Activated naive CD8-positive, alpha-beta T cell treated with anti-CD3 and anti-CD28 coated beads, Interleukin-2, amount 10 ng/mL, durations not matched to agents 7 days and 5 days (primary cell): ENCODE data around the gene SMARCAL1. TPM values are rescaled to one million over a fixed set of nuclear protein-coding genes. Genes with fewer than 3 reads are reported as not detected.
A peak's percentile ranks its signal among the peaks of the same experiment; 100 is the strongest.

Experiments used
- ATAC-seq: fragments of 150-1000 bp; cut with Tn5 transposase; one replicate; pipeline ENCODE4 v1.10.0; 2021; ENCODE audit warnings: low read depth, moderate library complexity
- POLR2A ChIA-PET: fragments of 350-600 bp; sonication (Branson Sonifier 250); formaldehyde crosslinking; loops from one replicate; lab custom pipeline; 2021; ENCODE audit warnings: antibody characterized with exemption; lab: Charles Lee
- DNase-seq: peaks from one replicate; pipeline ENCODE4 v3.0.0; 2021
- H3K27ac Mint-ChIP-seq: one replicate; pipeline ENCODE4 v1.8.0; 2022; ENCODE audit warnings: mild to moderate bottlenecking, mixed read lengths
- H3K27me3 Mint-ChIP-seq: one replicate; pipeline ENCODE4 v1.8.0; 2022; ENCODE audit warnings: mild to moderate bottlenecking, moderate library complexity, mixed read lengths
- H3K36me3 Mint-ChIP-seq: one replicate; pipeline ENCODE4 v1.8.0; 2021; ENCODE audit warnings: mild to moderate bottlenecking, mixed read lengths
- H3K4me1 Mint-ChIP-seq: one replicate; pipeline ENCODE4 v1.8.0; 2021; ENCODE audit warnings: mixed read lengths
- H3K4me3 Mint-ChIP-seq: one replicate; pipeline ENCODE4 v1.8.0; 2022; ENCODE audit warnings: mild to moderate bottlenecking, moderate library complexity, mixed read lengths
- H3K9me3 Mint-ChIP-seq: one replicate; pipeline ENCODE4 v1.8.0; 2021; ENCODE audit warnings: mixed read lengths
- total RNA-seq, 2 experiments: library from RNA; stranded (reverse); gene quantifications; one replicate each; pipeline ENCODE4 v1.2.3, GENCODE V29; 2021

SMARCAL1 gene
- total RNA-seq, 2 experiments from 2014 or later, result 24.5 to 25.7 TPM

GRCh38 chr2:216498070-216498378, 85.7 kb downstream of the SMARCAL1 start:
- Mint-ChIP-seq H3K4me3 (peak overlapping the region; percentile 99), H3K27me3 (no peaks in the 10 kb centered on the region), H3K4me1 (peaks cover 52% of the 10 kb centered on the region), H3K9me3 (no peaks in the 10 kb centered on the region), H3K27ac (peak overlapping the region; percentile 90), H3K36me3 (peaks cover 49% of the 10 kb centered on the region)
- POLR2A ChIA-PET, result interaction anchor here (0.6 to 2.1 kb wide), 17 partner anchors 10 to 416 kb away, joined by 3 to 14 read pairs (median 4); partner anchors contain the start of genes PECR, SMARCAL1 and TMEM169
- DNase-seq, result no peak
- no peak for ATAC-seq

GRCh38 chr2:216498379-216499352, 86.4 kb downstream of the SMARCAL1 start, which contains the start of gene RPL37A:
Gene RPL37A (plus strand): TSS chr2:216498844. CDS start chr2:216498875, 31 bp downstream.
- Mint-ChIP-seq H3K27me3 (no peaks in the 10 kb centered on the region), H3K9me3 (no peaks in the 10 kb centered on the region), H3K4me3 (peak within 1 kb of the TSS; percentile 99), H3K4me1 (peaks cover 55% of the 10 kb centered on the region), H3K36me3 (peaks cover 53% of the 10 kb centered on the region), H3K27ac (peak within 1 kb of the TSS; percentile 90)
- POLR2A ChIA-PET, result interaction anchor here (0.6 to 2.1 kb wide), 18 partner anchors 10 to 417 kb away, joined by 3 to 14 read pairs (median 4); partner anchors contain the start of genes PECR, SMARCAL1 and TMEM169
- DNase-seq (peak; percentile 88), ATAC-seq (peak; percentile 95)

GRCh38 chr2:216499641-216500218, 87.4 kb downstream of the SMARCAL1 start:
- ATAC-seq (no peak), DNase-seq (no peak)
- peak overlapping the region; percentile 99 for H3K4me3 Mint-ChIP-seq
- peaks cover 60% of the 10 kb centered on the region for H3K36me3 Mint-ChIP-seq
- H3K27me3 Mint-ChIP-seq, result no peaks in the 10 kb centered on the region
- no peaks in the 10 kb centered on the region for H3K9me3 Mint-ChIP-seq
- POLR2A ChIA-PET, result interaction anchor here (0.6 kb wide), 1 partner anchor 193 kb away, joined by 3 read pairs; no protein-coding TSS in a partner anchor
- peaks cover 62% of the 10 kb centered on the region for H3K4me1 Mint-ChIP-seq
- peak overlapping the region; percentile 61 for H3K27ac Mint-ChIP-seq

GRCh38 chr2:216500572-216500971, 88.3 kb downstream of the SMARCAL1 start:
- ATAC-seq, result no peak
- Mint-ChIP-seq H3K4me3 (peak overlapping the region; percentile 99), H3K4me1 (peaks cover 61% of the 10 kb centered on the region), H3K9me3 (no peaks in the 10 kb centered on the region), H3K27me3 (no peaks in the 10 kb centered on the region), H3K36me3 (peaks cover 66% of the 10 kb centered on the region), H3K27ac (peak overlapping the region; percentile 61)
- POLR2A ChIA-PET, result no interaction called here
- no peak for DNase-seq

- peaks cover 53% of the 10 kb centered on the region for H3K4me1 Mint-ChIP-seq
Measured at GRCh38 chr2:216501854-216502253, 89.6 kb downstream of the SMARCAL1 start.

GRCh38 chr2:216502381-216503158, 90.3 kb downstream of the SMARCAL1 start:
- Mint-ChIP-seq H3K27ac (no peak overlapping the region), H3K4me1 (peaks cover 48% of the 10 kb centered on the region)
- no peak for ATAC-seq

More at GRCh38 chr2:216501854-216502253, 89.6 kb downstream of the SMARCAL1 start:
- DNase-seq (no peak), ATAC-seq (no peak)
- POLR2A ChIA-PET, result no interaction called here
- Mint-ChIP-seq H3K9me3 (no peaks in the 10 kb centered on the region), H3K36me3 (peaks cover 72% of the 10 kb centered on the region), H3K27me3 (no peaks in the 10 kb centered on the region), H3K4me3 (peak overlapping the region; percentile 20), H3K27ac (no peak overlapping the region)

GRCh38 chr2:216503159-216503629, 90.9 kb downstream of the SMARCAL1 start:
- no peak for DNase-seq
- Mint-ChIP-seq H3K4me3 (no peak overlapping the region), H3K36me3 (peaks cover 70% of the 10 kb centered on the region), H3K27ac (no peak overlapping the region), H3K4me1 (peaks cover 46% of the 10 kb centered on the region), H3K9me3 (no peaks in the 10 kb centered on the region), H3K27me3 (no peaks in the 10 kb centered on the region)
- ATAC-seq, result no peak
- POLR2A ChIA-PET, result no interaction called here

More at GRCh38 chr2:216502381-216503158, 90.3 kb downstream of the SMARCAL1 start:
- POLR2A ChIA-PET, result no interaction called here
- Mint-ChIP-seq H3K9me3 (no peaks in the 10 kb centered on the region), H3K27me3 (no peaks in the 10 kb centered on the region), H3K36me3 (peaks cover 69% of the 10 kb centered on the region), H3K4me3 (peak overlapping the region; percentile 5)
- DNase-seq, result no peak

- ATAC-seq, result no peak
- Mint-ChIP-seq H3K36me3 (peaks cover 69% of the 10 kb centered on the region), H3K9me3 (no peaks in the 10 kb centered on the region), H3K4me1 (peaks cover 45% of the 10 kb centered on the region), H3K27me3 (no peaks in the 10 kb centered on the region), H3K27ac (no peak overlapping the region), H3K4me3 (no peak overlapping the region)
- POLR2A ChIA-PET, result no interaction called here
- no peak for DNase-seq
Measured at GRCh38 chr2:216503697-216504375, 91.6 kb downstream of the SMARCAL1 start.

GRCh38 chr2:216504376-216504762, 92.1 kb downstream of the SMARCAL1 start:
- Mint-ChIP-seq H3K27ac (no peak overlapping the region), H3K4me1 (peaks cover 45% of the 10 kb centered on the region), H3K9me3 (no peaks in the 10 kb centered on the region), H3K27me3 (no peaks in the 10 kb centered on the region), H3K4me3 (no peak overlapping the region), H3K36me3 (peaks cover 67% of the 10 kb centered on the region)
- DNase-seq (no peak), ATAC-seq (no peak)
- POLR2A ChIA-PET, result no interaction called here

GRCh38 chr2:216505133-216506106, 93.1 kb downstream of the SMARCAL1 start:
- H3K27ac Mint-ChIP-seq, result no peak overlapping the region
- peaks cover 35% of the 10 kb centered on the region for H3K4me1 Mint-ChIP-seq
- POLR2A ChIA-PET, result interaction anchor here (1.2 kb wide), 1 partner anchor 11 kb away, joined by 3 read pairs; no protein-coding TSS in a partner anchor
- DNase-seq (no peak), ATAC-seq (no peak)
- peaks cover 58% of the 10 kb centered on the region for H3K36me3 Mint-ChIP-seq
- no peak overlapping the region for H3K4me3 Mint-ChIP-seq
- no peaks in the 10 kb centered on the region for H3K27me3 Mint-ChIP-seq
- H3K9me3 Mint-ChIP-seq, result no peaks in the 10 kb centered on the region

- ATAC-seq, result no peak
- Mint-ChIP-seq H3K36me3 (peaks cover 42% of the 10 kb centered on the region), H3K27me3 (no peaks in the 10 kb centered on the region), H3K4me3 (no peak overlapping the region), H3K4me1 (peaks cover 20% of the 10 kb centered on the region), H3K27ac (no peak overlapping the region), H3K9me3 (no peaks in the 10 kb centered on the region)
- POLR2A ChIA-PET, result interaction anchor here (1.1 kb wide), 1 partner anchor 9 kb away, joined by 3 read pairs; the partner anchor contains the start of gene RPL37A
- no peak for DNase-seq
Measured at GRCh38 chr2:216507220-216508160, 95.2 kb downstream of the SMARCAL1 start.
